ENCODE measurements around the gene TIPARP. TPM values are rescaled to one million over a fixed set of nuclear protein-coding genes. Genes with fewer than 3 reads are reported as not detected.

Gene TIPARP
- total and polyA plus RNA-seq, 4 donors = 4.4 to 13.6 (median 8.8) TPM

- no peak overlapping the region for H3K27ac ChIP-seq (ENCODE audit: low read depth in 1 of 2, low read length in 2 of 2)
- H3K27me3 ChIP-seq (ENCODE audit: control insufficient read depth in 4 of 4, insufficient read depth in 4 of 4, low read length in 3 of 4) = no peaks in the 10 kb centered on the region
- H3K9me3 ChIP-seq (ENCODE audit: control insufficient read depth in 4 of 4, low read length in 3 of 4) = no peaks in the 10 kb centered on the region
- H3K9ac ChIP-seq (ENCODE audit: low read depth in 1 of 2, low read length in 2 of 2) = no peak overlapping the region
- DNase-seq (ENCODE audit: low spot score) = no peak
- no peaks in the 10 kb centered on the region for H3K4me1 ChIP-seq (ENCODE audit: control insufficient read depth in 4 of 4, insufficient read depth in 4 of 4, low read length in 3 of 4)
- TF ChIP-seq, protein P1, sequence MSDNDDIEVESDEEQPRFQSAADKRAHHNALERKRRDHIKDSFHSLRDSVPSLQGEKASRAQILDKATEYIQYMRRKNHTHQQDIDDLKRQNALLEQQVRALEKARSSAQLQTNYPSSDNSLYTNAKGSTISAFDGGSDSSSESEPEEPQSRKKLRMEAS (IDR thresholded peaks at IDR 0.05) = no peak
- TF ChIP-seq ZBTB33 (IDR thresholded peaks at IDR 0.05) = no peak
- TF ChIP-seq TAF1 (conservative IDR thresholded peaks at IDR 0.05) = no peak
- TF ChIP-seq SP1 (IDR thresholded peaks at IDR 0.05) = no peak
- no peak for TF ChIP-seq EGR1 (IDR thresholded peaks at IDR 0.05; ENCODE audit: low read depth in 2 of 2)
- TF ChIP-seq, protein P2, sequence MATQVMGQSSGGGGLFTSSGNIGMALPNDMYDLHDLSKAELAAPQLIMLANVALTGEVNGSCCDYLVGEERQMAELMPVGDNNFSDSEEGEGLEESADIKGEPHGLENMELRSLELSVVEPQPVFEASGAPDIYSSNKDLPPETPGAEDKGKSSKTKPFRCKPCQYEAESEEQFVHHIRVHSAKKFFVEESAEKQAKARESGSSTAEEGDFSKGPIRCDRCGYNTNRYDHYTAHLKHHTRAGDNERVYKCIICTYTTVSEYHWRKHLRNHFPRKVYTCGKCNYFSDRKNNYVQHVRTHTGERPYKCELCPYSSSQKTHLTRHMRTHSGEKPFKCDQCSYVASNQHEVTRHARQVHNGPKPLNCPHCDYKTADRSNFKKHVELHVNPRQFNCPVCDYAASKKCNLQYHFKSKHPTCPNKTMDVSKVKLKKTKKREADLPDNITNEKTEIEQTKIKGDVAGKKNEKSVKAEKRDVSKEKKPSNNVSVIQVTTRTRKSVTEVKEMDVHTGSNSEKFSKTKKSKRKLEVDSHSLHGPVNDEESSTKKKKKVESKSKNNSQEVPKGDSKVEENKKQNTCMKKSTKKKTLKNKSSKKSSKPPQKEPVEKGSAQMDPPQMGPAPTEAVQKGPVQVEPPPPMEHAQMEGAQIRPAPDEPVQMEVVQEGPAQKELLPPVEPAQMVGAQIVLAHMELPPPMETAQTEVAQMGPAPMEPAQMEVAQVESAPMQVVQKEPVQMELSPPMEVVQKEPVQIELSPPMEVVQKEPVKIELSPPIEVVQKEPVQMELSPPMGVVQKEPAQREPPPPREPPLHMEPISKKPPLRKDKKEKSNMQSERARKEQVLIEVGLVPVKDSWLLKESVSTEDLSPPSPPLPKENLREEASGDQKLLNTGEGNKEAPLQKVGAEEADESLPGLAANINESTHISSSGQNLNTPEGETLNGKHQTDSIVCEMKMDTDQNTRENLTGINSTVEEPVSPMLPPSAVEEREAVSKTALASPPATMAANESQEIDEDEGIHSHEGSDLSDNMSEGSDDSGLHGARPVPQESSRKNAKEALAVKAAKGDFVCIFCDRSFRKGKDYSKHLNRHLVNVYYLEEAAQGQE (IDR thresholded peaks at IDR 0.05) = no peak
- no peak for TF ChIP-seq YY1 (IDR thresholded peaks at IDR 0.05)
- TF ChIP-seq GABPA (IDR thresholded peaks at IDR 0.05 in 1 of 2, conservative IDR thresholded peaks at IDR 0.05 in 1 of 2) = no peak
- TF ChIP-seq RAD21 (IDR thresholded peaks at IDR 0.05) = no peak
- TF ChIP-seq FOXA1 (IDR thresholded peaks at IDR 0.05) = no peak
- TF ChIP-seq NR2F2 (IDR thresholded peaks at IDR 0.05) = no peak
- TF ChIP-seq CTCF (IDR thresholded peaks at IDR 0.05; ENCODE audit: low read depth, low read length, missing input control) = no peak
- TF ChIP-seq, protein P3, sequence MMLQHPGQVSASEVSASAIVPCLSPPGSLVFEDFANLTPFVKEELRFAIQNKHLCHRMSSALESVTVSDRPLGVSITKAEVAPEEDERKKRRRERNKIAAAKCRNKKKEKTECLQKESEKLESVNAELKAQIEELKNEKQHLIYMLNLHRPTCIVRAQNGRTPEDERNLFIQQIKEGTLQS (IDR thresholded peaks at IDR 0.05) = no peak
- WGBS = 93% methylated on average over 1 of the region's 1 CpG
- no peaks in the 10 kb centered on the region for H3K36me3 ChIP-seq (ENCODE audit: control insufficient read depth in 4 of 4, insufficient read depth in 3 of 4, low read depth in 1 of 4, low read length in 3 of 4)
- H3K4me3 ChIP-seq (ENCODE audit: low read depth in 1 of 3, low read length in 3 of 3) = no peak overlapping the region
Measured at GRCh38 chr3:156658732-156659090, 15.7 kb upstream of the TIPARP start.

DNA sequence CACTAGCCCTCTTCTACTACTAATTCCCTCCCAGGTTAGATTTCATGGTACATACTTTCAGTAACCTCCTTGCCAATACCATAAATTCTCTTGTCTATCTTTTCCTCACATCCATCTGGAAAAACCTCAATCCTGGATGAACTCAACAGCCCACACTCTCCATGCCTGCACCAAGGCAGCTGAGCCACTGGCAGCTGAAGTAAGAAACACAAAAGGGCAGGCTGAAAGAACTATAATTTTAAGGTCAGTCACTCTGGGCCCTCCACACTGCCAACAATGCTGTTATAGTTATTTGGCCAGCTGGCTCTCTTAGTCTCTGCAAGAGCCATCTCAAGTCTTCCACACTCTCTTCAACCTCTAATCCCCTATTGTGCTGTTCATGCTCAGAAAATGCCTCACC is 15.1 kb upstream of the TIPARP start:
- DNase-seq (ENCODE audit: low spot score) = no peak
- TF ChIP-seq SP1 (IDR thresholded peaks at IDR 0.05) = no peak
- TF ChIP-seq YY1 (IDR thresholded peaks at IDR 0.05) = no peak
- TF ChIP-seq ZBTB33 (IDR thresholded peaks at IDR 0.05) = no peak
- TF ChIP-seq RAD21 (IDR thresholded peaks at IDR 0.05) = no peak
- H3K4me1 ChIP-seq (ENCODE audit: control insufficient read depth in 4 of 4, insufficient read depth in 4 of 4, low read length in 3 of 4) = no peaks in the 10 kb centered on the region
- no peak overlapping the region for H3K9ac ChIP-seq (ENCODE audit: low read depth in 1 of 2, low read length in 2 of 2)
- no peaks in the 10 kb centered on the region for H3K27me3 ChIP-seq (ENCODE audit: control insufficient read depth in 4 of 4, insufficient read depth in 4 of 4, low read length in 3 of 4)
- no peak overlapping the region for H3K27ac ChIP-seq (ENCODE audit: low read depth in 1 of 2, low read length in 2 of 2)
- no peaks in the 10 kb centered on the region for H3K9me3 ChIP-seq (ENCODE audit: control insufficient read depth in 4 of 4, low read length in 3 of 4)
- no peak overlapping the region for H3K4me3 ChIP-seq (ENCODE audit: low read depth in 1 of 3, low read length in 3 of 3)
- H3K36me3 ChIP-seq (ENCODE audit: control insufficient read depth in 4 of 4, insufficient read depth in 3 of 4, low read depth in 1 of 4, low read length in 3 of 4) = no peaks in the 10 kb centered on the region
